HepG2 (cell line): ENCODE results near the gene VDR.

Experiments used
- ELF1 ChIP-seq: sonication (generic); formaldehyde crosslinking; IDR thresholded peaks from 2 replicates; pipeline ENCODE4 v1.4.0; 2020; ENCODE audit warnings: missing genetic modification reagents
- ZNF768 ChIP-seq: sonication (generic); formaldehyde crosslinking; IDR thresholded peaks from 2 replicates; pipeline ENCODE4 v1.4.0; 2020; ENCODE audit warnings: missing genetic modification reagents

DNA sequence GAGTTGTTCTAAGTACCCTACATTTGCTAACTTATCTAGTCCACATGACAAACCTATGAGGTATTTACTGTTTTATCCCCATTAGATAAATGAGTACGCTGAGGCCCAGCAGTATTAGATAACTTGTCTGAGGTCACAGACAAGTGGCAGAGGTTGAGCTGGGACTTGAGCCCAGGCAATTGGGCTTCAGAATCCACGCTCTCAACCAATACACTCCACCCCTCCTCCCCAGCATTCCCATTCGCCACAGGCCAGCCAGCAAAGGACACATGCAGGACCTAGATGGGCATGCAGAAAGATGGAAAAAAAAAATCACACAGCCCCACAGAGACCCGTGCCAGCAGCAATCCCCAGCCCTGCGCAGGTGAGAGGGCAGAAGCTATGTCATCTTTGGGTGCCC, 97.5 kb downstream of the VDR start:
- TF ChIP-seq ZNF768, result no peak
- TF ChIP-seq ELF1 (CRISPR knock-in tag), result no peak
